ENCODE measurements around the gene LARP4B. TPM values are rescaled to one million over a fixed set of nuclear protein-coding genes. Genes with fewer than 3 reads are reported as not detected.

Gene LARP4B
- total and polyA plus RNA-seq, 4 donors: 5.5 to 20.4 (median 12.1) TPM

GRCh38 chr10:774223-774622, 157.3 kb downstream of the LARP4B start (continued):
- TF ChIP-seq FOXA1 (IDR thresholded peaks at IDR 0.05) (no peak), HNF4G (IDR thresholded peaks at IDR 0.05) (no peak), NR2F2 (IDR thresholded peaks at IDR 0.05) (no peak), SP1 (IDR thresholded peaks at IDR 0.05) (no peak), RXRA (IDR thresholded peaks at IDR 0.05) (no peak), EGR1 (IDR thresholded peaks at IDR 0.05; ENCODE audit: low read depth in 2 of 2) (no peak), MAX (IDR thresholded peaks at IDR 0.05) (no peak)

GRCh38 chr10:773562-774161, 157.8 kb downstream of the LARP4B start:
- Histone ChIP-seq H3K9ac (ENCODE audit: low read depth in 1 of 2, low read length in 2 of 2) (no peak overlapping the region), H3K4me3 (ENCODE audit: low read depth in 1 of 3, low read length in 3 of 3) (no peak overlapping the region), H3K4me1 (ENCODE audit: control insufficient read depth in 4 of 4, insufficient read depth in 4 of 4, low read length in 3 of 4) (no peaks in the 10 kb centered on the region), H3K36me3 (ENCODE audit: control insufficient read depth in 4 of 4, insufficient read depth in 3 of 4, low read depth in 1 of 4, low read length in 3 of 4) (no peaks in the 10 kb centered on the region), H3K27ac (ENCODE audit: low read depth in 1 of 2, low read length in 2 of 2) (no peak overlapping the region), H3K9me3 (ENCODE audit: control insufficient read depth in 4 of 4, low read length in 3 of 4) (peaks cover 0 to 4% (median 2%) of the 10 kb centered on the region in 4 donors), H3K27me3 (ENCODE audit: control insufficient read depth in 4 of 4, insufficient read depth in 4 of 4, low read length in 3 of 4) (no peaks in the 10 kb centered on the region)
- 94% methylated on average over 27 of the region's 27 CpGs for WGBS
- no peak for DNase-seq (ENCODE audit: low spot score)
- TF ChIP-seq RAD21 (IDR thresholded peaks at IDR 0.05) (no peak), TAF1 (conservative IDR thresholded peaks at IDR 0.05) (no peak), SP1 (IDR thresholded peaks at IDR 0.05) (no peak), MAX (IDR thresholded peaks at IDR 0.05) (no peak), HNF4A (conservative IDR thresholded peaks at IDR 0.05) (no peak), JUND (IDR thresholded peaks at IDR 0.05) (no peak), CTCF (IDR thresholded peaks at IDR 0.05; ENCODE audit: low read depth, low read length, missing input control) (no peak), FOXA2 (IDR thresholded peaks at IDR 0.05) (no peak), YY1 (IDR thresholded peaks at IDR 0.05) (no peak), REST (IDR thresholded peaks at IDR 0.05) (no peak), NR2F2 (IDR thresholded peaks at IDR 0.05) (no peak), ATF3 (IDR thresholded peaks at IDR 0.05) (no peak), HNF4G (IDR thresholded peaks at IDR 0.05) (no peak)
